Activated naive CD4-positive, alpha-beta T cell treated with Interleukin-2 at 50 U/mL for 16 hours (primary cell): Measurements from ENCODE around the gene PDCD4.

Experiments used
- DNase-seq: peaks from one replicate; pipeline ENCODE4 v3.0.0-alpha.2; 2020

Gene PDCD4

DNA sequence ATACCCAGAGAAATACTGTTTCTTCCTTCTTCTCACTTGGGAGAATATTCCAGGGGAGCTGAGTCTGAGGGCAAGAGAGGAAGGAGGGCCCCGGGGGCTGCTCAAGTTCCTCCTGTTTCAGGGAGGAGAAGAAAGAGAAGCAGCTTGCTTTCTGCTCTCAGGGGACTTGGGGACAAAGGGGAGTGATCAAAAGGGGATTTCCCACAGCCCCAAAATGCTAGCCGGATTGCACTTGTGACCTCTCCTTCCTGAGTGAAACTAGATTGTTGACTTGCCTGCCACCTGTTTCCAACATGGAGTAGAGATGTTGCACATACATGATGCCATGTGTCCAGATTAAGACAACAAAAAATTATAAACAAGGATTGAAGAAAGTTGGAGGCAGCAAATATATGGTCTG lies 28.7 kb upstream of the PDCD4 start:
- peak; percentile 43 for DNase-seq

DNA sequence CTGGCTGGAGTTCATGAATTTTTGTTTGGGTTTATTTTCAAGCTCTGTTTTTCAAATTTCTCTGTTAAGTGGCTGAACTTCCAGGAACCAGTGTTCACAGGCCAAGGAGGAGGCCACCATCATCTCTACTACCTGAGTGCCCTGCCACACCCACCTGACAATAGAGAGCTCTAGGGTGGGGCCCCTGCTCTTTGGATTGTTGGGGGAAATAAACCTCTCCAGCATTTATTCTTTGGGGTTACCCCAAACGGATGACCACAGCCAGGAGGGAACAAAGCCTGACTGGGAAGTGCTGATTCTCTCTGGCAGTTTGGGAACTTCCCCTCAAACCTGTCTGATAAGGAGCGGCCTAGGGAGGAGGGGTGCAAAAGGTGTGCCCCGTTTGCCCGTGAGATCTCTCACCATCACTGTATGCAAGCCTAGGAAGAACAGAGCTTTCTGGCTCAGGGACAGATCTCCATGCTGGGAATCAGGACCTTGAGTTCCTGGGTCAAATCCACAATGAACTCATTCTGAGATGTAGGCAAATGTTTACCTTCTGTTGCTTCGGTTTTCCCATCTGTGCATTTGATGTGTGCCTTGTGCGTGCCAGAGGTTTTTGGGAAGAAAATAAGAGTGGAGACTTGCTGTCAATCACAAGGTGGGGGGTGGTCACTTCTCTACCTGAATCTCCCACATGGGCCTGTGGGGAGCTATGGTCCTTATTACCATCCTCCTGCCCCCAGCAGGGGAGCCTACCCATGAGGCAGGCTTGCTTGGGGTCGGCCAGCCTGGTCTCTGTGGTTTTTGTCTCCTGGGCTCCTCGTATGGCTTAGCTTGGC lies 27.7 kb upstream of the PDCD4 start:
- no peak for DNase-seq

DNA sequence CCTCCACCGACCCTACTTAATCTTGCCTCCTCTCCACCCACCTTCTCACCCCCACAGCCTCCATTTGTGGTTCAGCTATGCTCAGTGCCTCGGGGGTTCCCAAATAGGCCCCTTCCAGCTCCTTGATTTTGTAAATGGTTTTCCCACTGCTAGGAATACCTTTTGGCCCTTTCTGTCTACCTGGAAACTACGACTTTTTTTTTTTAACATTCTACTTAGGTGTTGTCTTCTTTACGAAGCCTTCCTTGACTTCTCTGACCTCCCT lies 27.2 kb upstream of the PDCD4 start:
- DNase-seq, result no peak

DNA sequence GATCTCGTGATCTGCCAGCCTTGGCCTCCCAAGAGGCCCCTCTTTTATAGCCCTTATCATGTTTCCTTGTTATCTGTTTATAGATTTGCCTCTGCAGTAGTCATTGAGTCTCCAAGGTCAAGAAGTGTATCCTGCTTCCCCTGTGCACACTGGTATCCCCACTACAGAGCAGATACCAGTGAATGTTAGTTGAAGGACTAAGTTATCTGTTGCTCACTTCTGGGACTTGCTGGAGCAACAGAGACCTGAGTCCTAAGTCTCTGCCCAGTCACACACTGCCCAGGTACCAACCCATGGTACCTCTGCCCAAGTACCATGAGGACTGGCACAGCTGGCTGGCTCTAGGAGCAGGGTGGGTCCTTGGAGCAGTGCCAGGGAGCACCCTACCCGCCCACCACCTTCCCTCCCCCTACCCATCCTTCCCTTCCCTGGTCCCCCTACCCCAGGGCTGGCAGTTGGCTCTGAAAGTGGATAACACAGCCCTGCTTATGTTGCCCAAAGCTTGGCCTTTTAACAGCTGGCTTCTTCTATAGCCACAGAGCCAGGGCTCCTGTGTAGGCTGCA lies 26.5 kb upstream of the PDCD4 start:
- no peak for DNase-seq

DNA sequence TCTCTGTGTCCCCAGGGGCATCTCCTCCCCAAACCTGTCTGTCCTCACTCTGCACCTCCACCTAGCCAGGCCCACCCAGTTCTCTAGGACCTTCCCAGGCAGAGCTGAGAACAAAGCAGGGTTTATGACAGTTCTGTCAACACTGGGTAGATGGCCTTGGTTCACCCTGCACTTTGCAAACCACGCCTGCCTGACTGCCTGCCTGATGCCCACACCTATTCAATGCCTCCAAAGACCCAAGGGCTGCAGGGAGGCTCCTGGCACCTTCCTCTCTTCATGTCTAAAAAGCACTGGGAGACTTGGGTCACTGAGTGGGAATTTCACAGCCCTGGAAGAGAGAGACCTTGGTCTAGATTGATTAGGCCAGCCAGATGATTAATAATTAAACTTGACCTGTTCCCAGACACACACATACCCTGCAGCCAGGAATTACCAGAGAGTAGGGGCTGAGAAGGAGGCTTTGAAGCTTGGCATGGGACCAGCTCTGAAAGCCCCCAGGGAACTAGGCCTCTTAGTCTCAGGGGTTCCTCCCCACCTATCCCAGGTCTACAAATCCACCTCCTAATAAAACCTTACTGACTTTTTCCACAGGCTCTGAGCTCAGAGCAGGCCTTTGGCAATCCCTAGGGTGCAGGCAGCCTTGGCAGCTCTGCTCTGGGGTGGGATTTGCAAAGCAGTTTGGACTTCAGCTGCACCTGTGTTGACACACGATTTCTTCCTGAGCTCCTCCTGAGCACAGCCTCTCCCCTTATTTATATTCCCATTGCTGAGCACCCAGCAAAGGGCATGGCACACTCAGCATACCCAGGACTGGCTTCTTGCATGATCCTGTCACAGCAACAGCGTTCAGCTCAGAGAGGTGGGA lies 25.7 kb upstream of the PDCD4 start:
- DNase-seq, result no peak

DNA sequence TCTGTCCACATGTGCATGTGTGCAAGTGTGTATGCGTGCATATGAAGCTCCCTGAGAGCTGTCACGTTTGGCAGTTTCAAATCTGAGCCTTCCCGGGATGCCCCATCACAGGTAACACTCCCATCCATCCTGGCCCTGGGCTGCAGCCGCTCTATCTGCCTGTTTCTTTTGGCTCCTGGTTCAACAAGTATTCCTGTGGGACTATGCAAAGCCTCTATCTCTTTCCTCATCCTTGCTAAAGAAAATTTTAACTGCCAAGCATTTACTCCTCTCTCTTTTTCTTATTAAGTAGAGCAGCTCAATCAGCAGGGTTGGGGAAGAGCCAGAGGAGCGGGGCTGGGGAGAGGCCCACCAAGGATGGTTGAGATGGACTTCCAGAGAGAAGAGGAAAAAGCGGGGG lies 24.4 kb upstream of the PDCD4 start:
- DNase-seq, result no peak

DNA sequence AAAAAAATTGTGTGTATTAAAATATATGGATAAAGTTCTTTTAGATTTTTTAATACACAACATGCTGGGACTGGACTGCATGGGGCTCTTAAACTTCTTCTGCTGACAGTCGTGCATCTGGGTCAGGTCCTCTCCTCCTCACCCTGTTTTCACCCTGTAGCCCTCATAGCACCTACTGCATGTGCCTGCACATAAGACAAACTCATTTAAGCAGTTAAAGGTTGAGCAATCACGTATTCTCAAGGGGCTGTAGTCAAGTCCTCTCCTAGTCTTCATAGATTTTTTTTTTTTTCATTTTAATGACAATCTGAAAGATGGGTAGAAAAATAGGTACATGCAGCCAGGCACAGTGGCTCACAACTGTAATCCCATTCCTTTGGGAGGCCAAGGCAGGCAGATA lies 23.6 kb upstream of the PDCD4 start:
- DNase-seq, result no peak

DNA sequence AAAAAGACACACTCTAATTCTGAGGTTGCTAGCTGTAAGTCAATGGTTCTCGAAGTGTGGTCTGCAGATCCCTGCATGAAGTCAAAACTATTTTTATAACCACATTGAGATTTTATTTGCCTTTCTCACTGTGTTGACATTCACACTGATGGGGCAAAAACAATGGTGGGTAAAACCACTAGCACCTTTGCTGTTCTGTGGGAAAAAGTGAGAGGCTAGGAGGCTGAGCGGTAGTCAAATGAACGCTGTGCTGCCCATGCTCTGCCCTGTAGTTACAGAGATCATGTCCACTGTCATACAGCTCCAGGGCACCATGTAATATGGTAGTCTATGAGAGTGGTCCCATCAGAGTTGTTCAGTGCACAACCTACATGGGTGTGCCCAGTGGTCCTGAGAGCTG lies 21.6 kb upstream of the PDCD4 start:
- DNase-seq, result no peak

DNA sequence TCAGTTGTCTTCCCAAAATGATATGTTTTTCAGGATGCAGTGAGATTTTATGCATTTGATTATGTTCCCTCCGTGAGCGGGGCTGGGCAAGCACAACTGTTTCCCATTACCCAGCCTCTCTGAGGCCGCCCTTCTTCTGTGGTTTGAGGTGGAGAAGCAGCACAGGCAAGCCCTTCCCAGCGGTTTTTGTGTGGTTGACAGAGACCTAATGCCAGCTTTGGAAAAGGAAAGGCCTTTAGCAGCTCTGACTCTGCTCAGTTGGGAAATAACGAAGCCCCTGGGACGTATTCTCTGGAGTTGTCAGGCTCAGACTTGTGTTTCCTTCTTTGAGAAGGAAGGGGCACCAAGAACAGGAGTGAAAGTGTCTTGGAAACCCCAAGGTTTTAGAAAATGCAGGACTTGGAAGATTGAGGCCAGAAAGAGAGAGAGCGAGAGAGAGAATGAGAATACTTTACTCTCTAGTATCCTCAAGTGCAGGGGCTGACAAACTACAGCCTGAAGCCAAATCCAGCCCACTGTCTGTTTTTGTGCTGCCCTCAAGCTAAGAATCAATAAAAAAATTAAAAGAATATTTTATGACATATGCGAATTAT lies 20.6 kb upstream of the PDCD4 start:
- no peak for DNase-seq

DNA sequence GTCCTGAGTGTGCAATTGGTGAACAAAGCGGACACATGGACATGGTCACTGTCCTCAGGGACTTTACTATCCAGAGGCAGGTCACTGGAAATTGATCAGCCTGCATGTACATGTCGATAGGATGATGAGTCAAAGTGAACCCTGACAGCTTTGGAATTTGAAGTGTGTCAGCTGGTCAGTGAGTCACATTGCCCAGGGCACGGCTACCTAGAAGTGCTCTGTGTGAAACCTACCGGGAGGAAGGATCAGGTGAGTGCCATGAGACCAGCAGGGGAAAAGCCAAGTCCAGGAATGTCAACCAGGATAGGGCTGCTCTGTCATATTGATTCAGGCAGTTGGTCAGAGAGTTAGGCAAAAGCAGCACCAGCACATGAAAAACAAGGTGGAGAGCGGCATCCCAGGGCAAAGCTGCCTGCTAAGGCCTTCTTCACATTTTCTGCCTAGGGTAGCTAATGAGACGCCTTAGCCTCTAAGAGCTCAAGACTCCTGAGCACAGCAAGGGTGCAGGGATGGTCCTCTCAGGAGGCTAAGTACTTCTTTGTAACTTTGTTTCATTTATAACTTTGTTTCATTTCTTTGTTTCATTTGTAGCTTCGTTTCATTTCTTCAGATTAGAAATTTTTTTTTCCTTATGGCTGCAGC lies 19.4 kb upstream of the PDCD4 start:
- peak; percentile 40 for DNase-seq

DNA sequence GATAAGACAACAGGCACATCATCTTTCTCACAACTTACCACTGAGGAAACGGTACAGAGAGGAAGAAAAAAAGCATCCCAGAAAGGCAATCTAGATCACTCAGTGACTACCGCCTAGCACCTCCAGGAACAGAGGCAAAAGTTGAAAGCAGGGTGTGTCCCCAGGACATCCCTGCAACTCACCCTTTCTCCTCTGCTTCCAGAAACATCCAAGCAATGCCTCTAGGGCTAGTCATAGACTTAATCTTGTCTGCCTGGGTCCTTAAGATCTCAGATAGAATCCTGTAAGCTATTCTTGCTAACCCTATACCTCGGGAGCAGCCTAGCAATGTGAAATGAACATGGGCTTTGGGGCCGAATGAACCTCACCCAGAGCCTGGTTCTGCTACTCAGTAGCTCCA lies 18.8 kb upstream of the PDCD4 start:
- no peak for DNase-seq

DNA sequence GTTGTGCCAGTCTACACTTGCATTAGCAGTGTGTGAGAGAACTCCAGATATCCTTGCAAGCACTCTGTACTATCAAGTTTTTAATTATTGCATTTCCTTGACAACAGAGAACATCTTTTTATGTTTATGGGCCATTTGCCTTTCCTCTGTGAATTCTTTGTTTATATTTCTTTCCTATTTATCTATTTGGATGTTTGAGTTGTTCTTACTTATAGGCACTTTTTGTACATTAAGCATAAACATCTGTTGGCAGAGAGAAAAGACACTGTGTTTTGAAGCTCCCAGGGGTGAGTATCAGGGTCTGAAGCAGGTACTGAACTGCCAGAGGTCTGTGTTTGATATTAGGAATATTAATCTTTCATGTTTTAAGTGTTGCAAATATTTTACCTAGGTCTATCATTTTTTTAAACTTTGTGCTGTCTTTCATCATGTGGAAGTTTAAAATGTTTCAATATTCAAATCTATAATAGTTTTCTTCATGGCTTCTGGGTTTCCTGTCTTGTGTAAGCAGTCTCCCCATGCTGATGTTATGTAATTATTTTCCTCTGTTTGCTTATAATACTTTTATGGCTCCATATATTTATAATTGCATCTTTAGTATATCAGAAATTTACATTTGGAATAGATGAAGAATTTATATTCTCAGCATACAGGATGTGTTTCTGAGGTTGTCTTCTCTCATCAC lies 17.7 kb upstream of the PDCD4 start:
- no peak for DNase-seq

DNA sequence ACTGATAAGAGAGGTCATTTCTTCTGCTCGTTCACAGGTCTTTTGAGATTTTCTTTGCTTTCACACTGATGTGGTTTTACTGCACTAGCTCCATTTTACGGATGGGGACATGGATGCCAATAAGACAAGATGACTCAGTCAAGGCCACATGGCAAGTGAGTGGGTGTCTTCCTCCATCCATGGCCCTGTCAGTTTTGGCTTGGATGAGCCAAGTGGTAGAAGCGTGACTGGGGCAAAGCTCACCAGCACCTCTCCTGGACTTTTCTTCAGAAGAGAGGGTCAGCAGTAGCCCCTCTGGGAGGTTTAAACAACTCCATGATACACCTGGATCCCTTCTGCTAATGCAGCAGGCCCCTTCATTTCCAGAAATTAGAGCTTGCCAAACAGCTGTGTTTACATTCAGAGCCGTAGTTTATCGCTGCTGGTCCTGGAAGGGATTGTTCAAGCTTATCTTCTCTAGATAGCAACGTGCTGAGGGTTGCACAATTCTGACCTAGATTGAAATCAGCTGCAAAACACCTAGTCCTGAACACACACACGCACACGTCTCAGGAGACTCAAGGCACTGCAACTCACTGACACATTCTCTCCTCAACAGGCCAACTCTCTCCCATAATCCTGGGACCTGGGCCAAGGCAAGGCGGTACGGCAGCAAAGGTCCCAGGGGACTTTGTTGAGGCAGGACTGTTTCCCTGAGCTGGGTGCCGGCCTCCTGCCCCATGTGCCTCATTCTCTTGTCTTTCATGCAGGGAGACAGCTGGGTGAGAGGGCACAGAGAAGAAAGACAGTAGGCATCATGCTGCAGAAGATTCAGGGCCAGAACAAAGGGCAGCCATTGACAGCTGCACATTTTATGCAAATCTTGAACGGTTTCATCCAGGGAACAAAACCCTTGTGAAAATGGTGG lies 14.2 kb upstream of the PDCD4 start:
- peak; percentile 32 for DNase-seq

DNA sequence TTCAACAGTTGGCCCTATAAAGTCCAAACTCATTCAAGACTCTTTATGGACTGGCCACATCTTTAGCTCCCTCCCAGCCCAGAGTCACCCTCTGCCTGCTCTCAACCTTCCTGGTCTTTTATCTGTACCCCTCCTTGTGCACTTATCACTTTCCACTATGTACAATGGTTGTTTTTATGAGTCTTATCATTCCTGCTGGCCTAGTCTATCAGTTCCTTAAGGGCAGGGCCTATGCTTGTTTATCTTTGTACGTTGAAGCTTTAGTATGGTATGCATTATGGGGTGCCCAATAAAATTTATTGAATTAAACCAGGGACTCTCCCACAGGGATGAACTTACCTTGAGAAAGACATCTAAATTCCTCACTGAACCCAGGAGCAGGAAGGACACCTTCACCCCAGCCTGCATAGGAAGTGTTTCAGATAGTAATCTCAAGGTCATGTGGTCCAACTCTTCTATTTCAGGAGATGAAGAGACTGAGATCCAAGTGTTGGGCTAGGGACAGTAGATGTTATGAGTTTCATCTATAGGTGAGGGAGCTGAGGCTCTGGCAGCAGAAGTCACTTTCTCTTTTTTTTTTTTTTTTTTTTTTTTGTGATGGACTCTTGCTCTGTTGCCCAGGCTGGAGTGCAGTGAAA lies 13.3 kb upstream of the PDCD4 start:
- DNase-seq, result no peak

DNA sequence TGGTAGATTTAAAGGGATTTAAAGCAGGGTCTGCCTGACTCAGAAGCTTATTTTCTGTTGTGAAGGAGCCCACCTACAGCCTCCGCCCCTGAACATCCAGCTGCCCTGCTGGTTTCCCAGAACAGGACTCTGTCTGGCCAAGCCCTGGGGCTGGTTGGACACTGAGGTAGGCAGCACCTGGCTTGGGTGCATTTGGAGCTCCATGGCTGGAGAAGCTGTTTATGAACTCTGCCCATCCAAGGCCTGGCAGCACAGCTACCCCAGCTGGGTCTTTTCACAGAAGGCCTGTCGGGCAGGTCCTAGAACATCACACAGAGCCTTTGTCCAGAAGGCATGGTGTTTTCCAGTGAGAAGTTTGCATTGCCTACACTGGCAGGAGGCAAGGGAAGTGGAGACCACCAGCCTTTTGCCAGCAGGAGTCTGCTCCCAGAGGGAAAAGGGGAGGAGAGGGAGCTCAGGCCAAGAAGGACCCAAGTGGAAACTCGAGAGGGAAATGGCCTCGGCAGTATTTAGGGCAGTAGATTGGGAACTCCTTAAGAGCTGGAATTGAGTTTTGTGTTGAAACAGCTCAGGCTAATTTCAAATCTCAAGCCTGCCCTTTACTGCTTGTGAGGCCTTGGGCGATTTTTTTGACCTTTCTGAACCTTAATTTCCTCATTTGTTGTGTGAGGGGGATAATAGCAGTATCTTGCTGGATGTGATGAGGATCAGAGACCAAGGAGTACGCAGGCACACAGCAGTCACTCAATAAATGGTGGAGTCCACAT lies 12.3 kb upstream of the PDCD4 start:
- DNase-seq, result no peak

DNA sequence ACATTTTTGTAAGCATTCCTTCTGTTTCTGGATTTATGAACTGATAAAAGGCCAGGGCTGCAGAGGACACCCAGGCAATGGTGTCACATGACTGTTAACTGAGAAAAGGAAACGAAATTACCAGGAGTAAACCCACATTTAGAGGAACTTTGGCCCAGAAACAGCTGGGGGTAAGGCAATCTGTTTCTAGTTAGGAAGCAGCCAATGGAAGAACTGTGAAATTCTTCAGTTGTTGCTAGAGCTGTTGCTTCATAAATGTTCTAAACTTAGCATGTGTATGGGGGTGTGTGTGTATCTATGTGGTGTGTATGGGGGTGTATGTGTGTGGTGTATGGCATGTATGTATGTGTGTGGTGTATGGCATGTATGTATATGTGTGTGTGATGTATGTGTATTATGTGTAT lies 11.8 kb upstream of the PDCD4 start:
- no peak for DNase-seq

DNA sequence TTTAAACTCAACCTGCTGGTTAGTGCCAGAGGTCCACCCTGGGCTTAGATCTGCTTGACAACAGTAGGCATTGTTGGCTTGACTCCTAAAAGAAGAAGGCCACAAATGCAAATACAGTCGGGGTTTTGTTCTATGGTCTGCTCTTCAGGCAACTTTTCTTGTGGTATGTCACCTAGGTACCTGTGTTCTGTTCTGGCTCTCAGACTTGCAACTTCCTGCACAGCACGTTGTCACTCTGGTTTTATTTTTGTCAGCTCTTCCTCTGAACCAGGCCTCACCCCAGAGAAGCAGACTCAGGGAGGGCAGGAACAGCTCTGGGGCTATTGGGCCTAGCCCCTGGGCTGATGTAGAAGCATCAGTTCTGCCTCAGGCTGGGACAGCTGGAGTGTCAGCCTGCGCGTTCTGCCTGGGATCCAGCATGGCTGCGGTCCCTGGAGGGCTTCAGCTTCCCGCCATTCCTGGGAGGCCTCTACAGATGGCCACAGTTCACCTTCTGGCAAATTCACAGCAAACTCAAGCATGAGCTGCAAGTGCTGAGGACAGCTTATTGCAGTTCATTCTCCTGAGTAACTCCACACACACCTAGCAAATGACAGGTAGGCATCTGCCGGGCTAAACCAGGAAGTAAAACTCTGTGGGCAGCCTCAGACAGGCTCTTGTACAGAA lies 11.0 kb upstream of the PDCD4 start:
- DNase-seq, result peak; percentile 35

DNA sequence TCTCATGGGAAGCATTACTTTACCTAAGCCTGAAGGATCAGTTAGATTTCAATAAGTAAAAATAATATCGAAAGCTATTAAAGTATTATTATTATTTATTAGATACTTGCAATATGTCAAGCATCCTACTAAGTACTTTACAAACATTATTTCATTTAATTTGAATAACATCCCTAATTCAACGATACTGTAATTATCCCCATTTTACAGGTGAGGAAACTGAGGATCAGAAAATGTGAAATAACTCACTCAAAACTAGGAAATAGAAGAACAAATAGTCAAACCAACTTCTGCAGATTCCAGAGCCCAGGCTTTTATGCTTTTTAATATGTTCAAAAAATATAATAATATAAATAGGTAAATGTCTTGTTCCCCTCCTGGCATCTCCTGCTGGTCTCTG lies 10.3 kb upstream of the PDCD4 start:
- no peak for DNase-seq

DNA sequence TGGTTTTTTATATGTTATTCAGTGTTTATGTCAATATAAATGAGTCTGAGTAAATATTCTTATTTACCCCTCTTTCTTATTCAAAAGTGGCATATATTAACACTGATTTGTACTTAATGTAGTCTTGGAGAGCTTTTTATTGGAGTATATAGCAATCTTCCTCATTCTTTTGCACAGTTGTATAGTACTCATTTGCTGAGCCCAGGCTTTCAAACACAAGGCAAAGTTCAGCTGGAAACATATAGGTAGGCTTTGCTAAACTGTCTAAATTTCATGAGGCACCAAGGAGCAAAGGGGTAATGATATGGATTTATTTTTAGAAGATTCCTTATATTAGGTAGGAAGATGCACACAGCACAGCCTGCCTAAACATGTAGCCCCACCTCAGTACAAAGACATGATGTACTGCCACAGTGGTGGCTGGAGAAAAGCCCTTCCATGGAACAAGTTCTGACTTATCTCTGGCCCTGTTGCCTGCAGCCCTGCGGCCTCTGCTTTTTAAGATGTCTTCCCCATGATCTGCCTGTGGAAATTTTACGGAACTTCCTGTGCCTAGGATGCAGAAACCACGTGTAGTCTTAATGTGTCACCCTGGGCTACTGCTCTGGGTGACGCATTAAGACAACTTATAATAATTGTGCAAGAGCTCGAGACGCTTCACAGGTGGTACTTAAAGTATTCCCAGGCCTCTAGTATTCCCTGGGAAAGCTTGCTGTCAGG lies 9.6 kb upstream of the PDCD4 start:
- no peak for DNase-seq
